ENCODE results near the gene MYH8.

The MYH8 gene

DNA sequence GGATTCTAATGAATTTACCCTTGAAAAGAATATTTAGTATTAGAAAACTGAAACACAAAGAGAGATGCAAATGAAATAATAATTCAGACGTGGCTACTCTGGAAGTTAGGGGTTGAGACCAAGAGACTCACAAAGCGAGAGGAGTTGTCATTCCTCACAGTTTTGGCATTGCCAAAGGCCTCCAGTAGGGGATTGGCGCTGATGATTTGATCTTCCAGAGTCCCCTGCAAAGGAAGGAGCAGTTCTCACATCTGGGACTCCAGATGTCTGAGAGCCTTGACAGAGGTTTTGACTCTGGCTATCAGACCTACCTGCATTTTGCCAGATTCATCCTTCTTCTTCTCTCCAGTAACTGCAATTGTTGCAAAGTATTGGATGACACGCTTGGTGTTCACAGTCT lies 6.6 kb downstream of the MYH8 start:
- Mint-ChIP-seq H3K27me3 (no peaks in the 10 kb centered on the region), H3K9me3 (no peaks in the 10 kb centered on the region), H3K36me3 (no peaks in the 10 kb centered on the region), H3K27ac (no peak overlapping the region), H3K4me1 (no peaks in the 10 kb centered on the region), H3K4me3 (no peak overlapping the region)
- DNase-seq, result no peak
- CTCF ChIA-PET, result no interaction called here

GRCh38 chr17:10403589-10403988 lies 18.2 kb downstream of the MYH8 start:
- CTCF ChIA-PET, result no interaction called here
- H3K4me1 Mint-ChIP-seq, result no peaks in the 10 kb centered on the region

GRCh38 chr17:10398352-10398751 lies 23.4 kb downstream of the MYH8 start:
- H3K4me1 Mint-ChIP-seq, result no peaks in the 10 kb centered on the region
- DNase-seq, result no peak
- H3K4me3 Mint-ChIP-seq, result no peak overlapping the region
- no peak overlapping the region for H3K27ac Mint-ChIP-seq
- CTCF ChIA-PET, result no interaction called here
- H3K36me3 Mint-ChIP-seq, result no peaks in the 10 kb centered on the region
- no peaks in the 10 kb centered on the region for H3K9me3 Mint-ChIP-seq
- H3K27me3 Mint-ChIP-seq, result no peaks in the 10 kb centered on the region

More at GRCh38 chr17:10403589-10403988, 18.2 kb downstream of the MYH8 start:
- Mint-ChIP-seq H3K9me3 (no peaks in the 10 kb centered on the region), H3K27me3 (no peaks in the 10 kb centered on the region), H3K4me3 (no peak overlapping the region), H3K36me3 (no peaks in the 10 kb centered on the region), H3K27ac (no peak overlapping the region)
- no peak for DNase-seq

- H3K27me3 Mint-ChIP-seq, result no peaks in the 10 kb centered on the region
- DNase-seq, result no peak
- H3K27ac Mint-ChIP-seq, result no peak overlapping the region
- H3K36me3 Mint-ChIP-seq, result no peaks in the 10 kb centered on the region
- no peaks in the 10 kb centered on the region for H3K4me1 Mint-ChIP-seq
- H3K9me3 Mint-ChIP-seq, result no peaks in the 10 kb centered on the region
- CTCF ChIA-PET, result no interaction called here
- H3K4me3 Mint-ChIP-seq, result no peak overlapping the region
Observed at GRCh38 chr17:10396524-10397163, 25.1 kb downstream of the MYH8 start.

DNA sequence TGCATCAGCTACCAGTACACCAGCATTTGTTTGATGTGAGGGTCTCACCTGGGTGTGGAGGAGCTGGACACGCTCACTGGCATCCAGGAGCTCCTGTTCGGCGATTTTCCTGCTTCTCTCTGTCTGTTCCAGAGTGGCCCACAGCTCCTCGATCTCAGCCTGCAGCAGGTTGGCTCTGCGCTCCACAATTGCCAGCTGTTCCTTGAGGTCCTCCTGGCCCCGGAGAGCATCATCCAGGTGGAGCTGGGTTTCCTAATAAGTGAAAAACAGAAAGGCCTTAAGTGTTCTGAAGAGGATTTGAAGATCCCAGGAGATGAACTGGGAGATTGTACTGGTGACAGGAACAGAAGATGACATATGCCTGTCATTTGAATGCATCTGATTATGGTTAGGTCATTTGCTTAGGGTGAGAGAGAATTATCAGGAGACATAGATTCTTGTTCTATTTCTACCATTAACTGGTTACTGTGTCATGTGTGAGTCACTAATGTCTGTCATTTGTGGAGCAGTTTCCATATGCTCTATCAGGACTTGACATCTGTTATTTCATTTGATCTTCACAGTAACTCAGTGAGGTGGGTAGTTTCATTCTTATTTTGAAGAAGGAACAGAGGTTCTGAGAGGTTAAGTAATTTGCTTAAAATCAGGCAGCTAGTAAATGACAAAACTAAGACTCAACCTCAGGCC lies 27.4 kb downstream of the MYH8 start:
- Mint-ChIP-seq H3K4me1 (no peaks in the 10 kb centered on the region), H3K4me3 (no peak overlapping the region), H3K36me3 (no peaks in the 10 kb centered on the region), H3K27ac (no peak overlapping the region), H3K9me3 (no peaks in the 10 kb centered on the region), H3K27me3 (no peaks in the 10 kb centered on the region)
- no peak for DNase-seq
- CTCF ChIA-PET, result no interaction called here

DNA sequence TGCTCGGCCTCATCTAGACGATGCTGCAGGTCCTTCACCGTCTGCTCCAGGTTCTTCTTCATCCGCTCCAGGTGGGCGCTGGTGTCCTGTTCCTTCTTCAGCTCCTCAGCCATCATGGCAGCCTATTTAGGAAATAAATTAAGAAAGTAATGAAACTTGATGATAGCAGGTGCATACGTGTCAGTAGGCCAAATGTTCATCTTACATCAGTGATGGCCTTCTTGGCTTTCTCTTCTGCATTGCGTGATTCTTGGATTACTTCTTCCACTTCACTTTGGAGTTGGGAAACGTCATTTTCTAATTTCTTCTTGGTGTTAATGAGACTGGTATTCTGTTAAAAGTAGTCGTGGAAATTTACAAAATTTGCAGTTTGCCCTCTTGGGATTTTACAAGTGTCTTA lies 28.9 kb downstream of the MYH8 start:
- no peaks in the 10 kb centered on the region for H3K4me1 Mint-ChIP-seq
- no peak overlapping the region for H3K27ac Mint-ChIP-seq
- H3K27me3 Mint-ChIP-seq, result no peaks in the 10 kb centered on the region
- no peaks in the 10 kb centered on the region for H3K36me3 Mint-ChIP-seq
- no peaks in the 10 kb centered on the region for H3K9me3 Mint-ChIP-seq
- DNase-seq, result no peak
- no peak overlapping the region for H3K4me3 Mint-ChIP-seq
- CTCF ChIA-PET, result no interaction called here

DNA sequence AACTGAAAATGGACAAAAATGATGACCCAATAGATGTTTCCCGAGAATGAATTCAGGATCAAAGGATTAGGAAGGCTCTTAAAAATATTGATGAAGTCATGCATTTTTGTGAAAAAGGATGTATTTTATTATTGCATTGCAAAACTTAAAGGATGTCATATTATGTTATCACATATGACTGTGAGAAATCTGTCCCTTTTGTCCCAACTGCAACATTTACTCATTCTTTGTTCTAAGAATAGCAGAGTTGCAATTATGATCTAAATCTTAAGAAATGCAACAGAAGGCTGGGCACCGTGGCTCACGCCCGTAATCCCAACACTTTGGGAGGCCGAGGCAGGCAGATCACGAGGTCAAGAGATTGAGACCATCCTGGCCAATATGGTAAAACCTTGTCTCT lies 35.9 kb downstream of the MYH8 start:
- Mint-ChIP-seq H3K4me1 (no peaks in the 10 kb centered on the region), H3K27ac (no peak overlapping the region), H3K9me3 (no peaks in the 10 kb centered on the region), H3K27me3 (no peaks in the 10 kb centered on the region), H3K4me3 (no peak overlapping the region), H3K36me3 (no peaks in the 10 kb centered on the region)
- CTCF ChIA-PET, result no interaction called here
- no peak for DNase-seq

GRCh38 chr17:10384175-10384574 lies 37.6 kb downstream of the MYH8 start:
- no peak for DNase-seq
- H3K27ac Mint-ChIP-seq, result no peak overlapping the region
- H3K36me3 Mint-ChIP-seq, result no peaks in the 10 kb centered on the region
- no peaks in the 10 kb centered on the region for H3K9me3 Mint-ChIP-seq
- CTCF ChIA-PET, result no interaction called here
- H3K4me3 Mint-ChIP-seq, result no peak overlapping the region
- H3K4me1 Mint-ChIP-seq, result no peaks in the 10 kb centered on the region
- H3K27me3 Mint-ChIP-seq, result no peaks in the 10 kb centered on the region

- Mint-ChIP-seq H3K27ac (no peak overlapping the region), H3K27me3 (no peaks in the 10 kb centered on the region), H3K9me3 (no peaks in the 10 kb centered on the region), H3K4me3 (no peak overlapping the region), H3K36me3 (no peaks in the 10 kb centered on the region), H3K4me1 (no peaks in the 10 kb centered on the region)
- CTCF ChIA-PET, result no interaction called here
- DNase-seq, result no peak
Observed at GRCh38 chr17:10380631-10381408, 40.9 kb downstream of the MYH8 start.

DNA sequence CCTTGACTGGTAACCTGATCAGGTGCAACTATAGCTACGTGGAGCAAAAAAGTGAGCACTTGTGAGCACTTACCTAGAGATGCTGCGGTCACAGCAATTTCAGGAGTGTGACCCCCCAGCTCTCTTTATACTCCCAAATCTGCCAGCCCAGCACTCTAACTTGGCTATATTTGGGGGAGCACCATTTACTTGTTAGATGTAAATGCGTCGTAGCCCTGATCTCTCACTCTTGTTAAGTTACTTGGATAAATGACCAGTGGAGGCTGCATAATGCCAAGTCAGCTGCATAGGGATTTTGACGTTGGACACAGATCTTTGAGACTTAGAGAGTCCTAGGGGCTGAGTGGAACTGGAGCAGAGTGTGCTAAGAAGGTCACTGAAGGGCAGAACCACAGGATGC lies 48.8 kb downstream of the MYH8 start, which contains the start of gene MYH13:
MYH13 (minus strand) TSS at position 101 of the 400 bp plus-strand sequence. CDS start 8,476 bp downstream, outside the sequence.
- Mint-ChIP-seq H3K27me3 (no peaks in the 10 kb centered on the region), H3K36me3 (no peaks in the 10 kb centered on the region), H3K27ac (no peak within 1 kb of the TSS), H3K4me1 (no peaks in the 10 kb centered on the region), H3K4me3 (no peak within 1 kb of the TSS), H3K9me3 (no peaks in the 10 kb centered on the region)
- no peak for DNase-seq
- CTCF ChIA-PET, result no interaction called here

DNA sequence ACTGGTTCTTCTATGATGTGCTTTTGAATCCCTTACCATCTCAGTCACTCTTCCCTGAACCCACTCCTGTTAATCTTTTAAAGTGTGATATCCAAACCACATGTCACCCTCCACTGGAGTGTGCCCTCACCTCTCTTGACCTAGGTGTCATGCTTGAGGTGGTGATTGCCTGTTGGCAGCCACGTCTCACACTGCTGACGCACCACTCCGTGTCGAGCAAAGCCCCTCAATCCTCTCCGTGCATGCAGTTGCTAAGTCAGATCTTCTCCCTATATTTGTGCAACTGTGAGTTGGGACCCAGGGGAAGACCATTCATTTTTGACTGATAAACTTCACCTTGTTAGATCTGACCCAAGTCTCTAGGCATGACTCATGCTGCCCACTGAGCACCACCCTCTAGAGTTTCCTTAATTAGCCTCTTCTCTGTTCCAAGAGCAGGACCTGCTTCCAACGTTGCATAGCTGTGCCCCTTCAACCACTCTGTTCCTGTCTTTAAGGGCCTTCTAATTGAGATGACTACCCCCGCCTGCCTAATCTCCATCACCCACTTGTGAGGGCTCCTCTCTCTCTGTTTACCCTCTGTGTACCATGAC lies 51.6 kb downstream of the MYH8 start:
- DNase-seq, result no peak
- no peaks in the 10 kb centered on the region for H3K36me3 Mint-ChIP-seq
- no peaks in the 10 kb centered on the region for H3K27me3 Mint-ChIP-seq
- no peaks in the 10 kb centered on the region for H3K4me1 Mint-ChIP-seq
- no peaks in the 10 kb centered on the region for H3K9me3 Mint-ChIP-seq
- CTCF ChIA-PET, result no interaction called here
- no peak overlapping the region for H3K4me3 Mint-ChIP-seq
- no peak overlapping the region for H3K27ac Mint-ChIP-seq

GRCh38 chr17:10369239-10369638 lies 52.5 kb downstream of the MYH8 start:
- no peak for DNase-seq
- Mint-ChIP-seq H3K9me3 (no peaks in the 10 kb centered on the region), H3K27me3 (no peaks in the 10 kb centered on the region), H3K4me1 (no peaks in the 10 kb centered on the region), H3K4me3 (no peak overlapping the region), H3K36me3 (no peaks in the 10 kb centered on the region), H3K27ac (no peak overlapping the region)
- CTCF ChIA-PET, result no interaction called here

DNA sequence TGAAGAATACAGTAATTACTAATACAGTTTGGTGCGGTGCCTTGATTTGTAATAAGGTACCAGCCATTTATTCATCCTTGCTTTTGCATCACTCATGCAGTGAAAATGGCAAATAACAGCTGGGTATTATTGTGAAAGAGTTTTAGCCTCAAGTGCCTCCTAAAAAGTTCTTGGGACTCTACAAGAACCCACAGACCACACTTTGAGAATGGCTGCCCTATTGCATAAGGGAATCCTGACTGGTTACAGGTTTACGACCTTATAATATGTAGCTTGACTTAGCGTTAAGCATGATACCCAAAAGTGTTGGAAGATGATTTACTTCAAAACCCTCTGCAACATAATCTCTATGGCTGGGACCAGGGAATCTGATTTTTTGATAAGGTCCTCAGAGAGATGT lies 53.2 kb downstream of the MYH8 start:
- Mint-ChIP-seq H3K36me3 (no peaks in the 10 kb centered on the region), H3K27ac (no peak overlapping the region), H3K4me3 (no peak overlapping the region), H3K9me3 (no peaks in the 10 kb centered on the region), H3K4me1 (no peaks in the 10 kb centered on the region), H3K27me3 (no peaks in the 10 kb centered on the region)
- CTCF ChIA-PET, result no interaction called here
- DNase-seq, result no peak

DNA sequence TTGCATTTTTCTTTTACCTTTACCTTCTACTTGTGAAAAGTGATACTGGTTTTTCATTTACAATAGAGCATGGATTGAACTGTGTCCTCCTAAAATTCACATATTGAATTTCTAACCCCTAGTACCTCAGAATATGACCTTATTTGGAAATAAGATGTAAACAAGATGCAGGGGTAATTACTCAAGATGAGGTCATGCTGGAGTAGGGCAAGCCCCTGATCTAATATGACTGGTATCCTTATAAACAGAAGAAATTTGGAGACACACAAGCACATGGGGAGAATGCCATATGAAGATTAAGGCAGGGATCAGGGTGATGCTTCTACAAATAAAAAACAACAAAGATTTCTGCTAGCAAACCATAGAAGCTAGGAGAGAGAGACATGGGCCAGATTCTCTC lies 61.2 kb downstream of the MYH8 start:
- CTCF ChIA-PET, result no interaction called here
- no peaks in the 10 kb centered on the region for H3K27me3 Mint-ChIP-seq
- no peak overlapping the region for H3K27ac Mint-ChIP-seq
- H3K4me1 Mint-ChIP-seq, result no peaks in the 10 kb centered on the region
- no peaks in the 10 kb centered on the region for H3K36me3 Mint-ChIP-seq
- H3K4me3 Mint-ChIP-seq, result no peak overlapping the region
- no peaks in the 10 kb centered on the region for H3K9me3 Mint-ChIP-seq
- DNase-seq, result no peak

DNA sequence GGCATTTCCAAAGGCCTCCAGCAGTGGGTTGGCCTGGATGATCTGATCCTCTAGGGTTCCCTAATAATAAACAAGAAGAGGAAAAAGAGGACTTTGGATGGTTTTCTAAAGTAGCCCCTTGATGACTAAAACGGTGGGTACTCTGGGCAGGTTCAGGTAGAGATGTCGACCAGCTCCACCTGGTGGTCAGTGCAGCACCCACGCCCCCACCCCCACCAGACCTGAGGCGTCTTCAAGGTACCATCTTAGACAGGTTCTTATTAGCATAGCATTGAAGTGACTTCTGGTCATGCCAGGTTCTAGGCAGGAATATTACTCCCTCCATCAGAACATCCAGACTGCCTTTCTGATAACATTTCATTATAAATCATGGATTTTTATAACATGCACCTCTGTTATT lies 64.0 kb downstream of the MYH8 start:
- H3K27ac Mint-ChIP-seq, result no peak overlapping the region
- no peaks in the 10 kb centered on the region for H3K4me1 Mint-ChIP-seq
- H3K27me3 Mint-ChIP-seq, result no peaks in the 10 kb centered on the region
- CTCF ChIA-PET, result no interaction called here
- H3K36me3 Mint-ChIP-seq, result no peaks in the 10 kb centered on the region
- H3K4me3 Mint-ChIP-seq, result no peak overlapping the region
- no peaks in the 10 kb centered on the region for H3K9me3 Mint-ChIP-seq
- peak; percentile 27 for DNase-seq

Data from activated naive CD4-positive, alpha-beta T cell treated with anti-CD3 and anti-CD28 coated beads, Interleukin-2, amount 10 ng/mL, durations not matched to agents 7 days and 5 days (primary cell).